Inferior parietal cortex (tissue), 1 donor: ENCODE measurements around the gene EOGT.

Experiments
- DNase-seq: peaks from one replicate; pipeline ENCODE4 v3.0.0-alpha.2; 2016; ENCODE audit errors: extremely low spot score

Gene EOGT

DNA sequence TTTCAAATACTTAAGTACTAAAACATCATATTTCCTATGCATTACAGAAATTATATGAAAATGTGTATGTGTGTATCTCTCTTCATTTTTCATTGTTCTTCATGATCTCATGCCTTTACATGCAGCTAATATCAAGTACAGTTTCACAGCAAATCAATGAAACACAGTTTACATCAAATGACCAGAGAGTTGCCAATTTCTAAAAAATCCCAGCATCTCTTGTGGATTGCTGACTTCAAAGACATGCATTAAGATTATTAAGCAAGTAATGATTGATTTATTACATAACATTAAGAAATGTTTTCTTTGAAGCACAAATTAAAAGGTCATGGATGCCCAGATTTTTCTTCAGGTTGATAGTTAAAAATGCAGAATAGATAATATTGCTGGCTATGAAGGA is 50.1 kb downstream of the EOGT start:
- no peak for DNase-seq

DNA sequence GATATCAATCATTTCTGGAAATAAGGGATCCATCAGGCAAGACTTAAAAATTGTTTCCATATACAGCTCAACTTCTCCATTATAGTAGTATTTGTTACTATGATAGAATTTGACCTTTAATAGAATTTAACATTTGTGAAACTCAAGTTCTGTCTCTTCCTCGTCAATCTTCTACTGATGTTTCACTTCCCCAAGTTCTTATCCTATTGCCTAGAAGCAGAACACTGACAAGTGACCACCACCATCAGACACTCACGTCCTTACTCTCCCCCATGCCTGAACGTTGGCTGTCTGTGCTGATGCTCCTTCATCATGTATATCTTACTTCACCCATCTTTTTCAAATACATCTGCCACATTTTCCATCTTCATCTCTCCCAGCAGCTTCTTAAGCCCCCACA is 54.6 kb downstream of the EOGT start:
- no peak for DNase-seq

DNA sequence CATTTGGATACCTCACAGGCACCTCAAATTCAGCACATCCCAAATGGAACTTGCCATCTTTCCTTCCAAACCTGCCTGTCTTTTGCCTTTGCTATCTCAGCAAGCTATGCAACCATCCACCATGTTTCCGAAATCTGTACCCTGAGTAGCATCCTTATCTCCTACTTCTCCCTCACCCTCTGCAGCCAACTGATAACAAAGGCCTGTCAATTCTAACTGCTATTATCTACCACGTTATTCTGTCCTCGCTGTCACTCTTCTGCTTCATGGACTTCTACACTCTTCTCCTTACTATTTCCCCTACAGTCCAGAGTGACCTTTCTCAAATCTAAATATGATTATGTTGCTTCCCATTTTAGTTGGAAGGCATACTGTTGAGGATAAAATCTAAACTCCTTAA is 55.6 kb downstream of the EOGT start:
- no peak for DNase-seq

DNA sequence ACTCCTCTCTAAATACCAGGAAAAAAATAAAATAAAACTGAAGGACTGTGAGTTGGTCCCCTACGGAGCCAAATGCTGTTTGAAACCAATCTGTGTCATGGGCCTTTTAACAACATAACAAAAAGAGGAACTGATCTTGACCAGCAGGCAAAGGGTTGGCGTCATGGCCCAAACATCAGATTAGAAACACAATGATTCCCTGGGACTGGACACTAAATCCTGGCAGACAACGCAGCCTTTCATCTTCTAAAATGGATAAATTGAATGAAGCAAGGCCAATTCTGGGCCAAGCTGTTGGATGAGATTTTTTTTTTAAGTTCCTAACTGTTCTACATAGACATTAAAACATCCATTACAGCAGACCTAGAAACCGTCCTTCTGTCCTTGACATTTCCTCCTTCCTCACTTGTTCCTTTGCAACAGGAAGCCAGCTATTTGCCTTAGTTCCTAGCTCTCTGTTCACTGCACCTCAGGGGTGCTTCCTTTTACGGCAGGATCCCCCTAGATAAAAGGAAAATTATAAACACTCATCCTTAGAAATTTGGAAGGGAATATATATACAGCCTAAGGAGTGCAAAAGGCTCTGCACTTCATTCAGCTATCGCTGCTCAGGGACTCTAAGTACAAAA is 59.6 kb downstream of the EOGT start:
- DNase-seq: no peak

DNA sequence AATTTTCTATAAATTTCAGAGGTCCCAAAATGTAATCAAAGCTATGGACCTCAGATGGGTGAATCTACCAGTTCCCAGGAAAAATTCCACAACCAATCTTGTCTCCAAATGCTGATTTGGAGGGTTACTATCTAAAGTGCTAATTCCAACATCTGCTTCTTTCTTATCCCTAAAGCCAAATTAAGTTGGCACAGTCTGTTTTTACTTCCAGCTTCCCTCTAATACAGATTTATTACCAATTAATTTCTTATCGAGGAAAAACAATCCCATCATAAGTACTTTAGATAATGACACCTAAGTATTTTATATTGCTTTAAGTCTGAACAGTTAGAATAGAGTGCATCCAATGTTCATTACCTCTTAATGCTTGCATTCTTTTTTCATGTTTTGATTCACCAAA is 68.3 kb downstream of the EOGT start:
- DNase-seq: no peak

DNA sequence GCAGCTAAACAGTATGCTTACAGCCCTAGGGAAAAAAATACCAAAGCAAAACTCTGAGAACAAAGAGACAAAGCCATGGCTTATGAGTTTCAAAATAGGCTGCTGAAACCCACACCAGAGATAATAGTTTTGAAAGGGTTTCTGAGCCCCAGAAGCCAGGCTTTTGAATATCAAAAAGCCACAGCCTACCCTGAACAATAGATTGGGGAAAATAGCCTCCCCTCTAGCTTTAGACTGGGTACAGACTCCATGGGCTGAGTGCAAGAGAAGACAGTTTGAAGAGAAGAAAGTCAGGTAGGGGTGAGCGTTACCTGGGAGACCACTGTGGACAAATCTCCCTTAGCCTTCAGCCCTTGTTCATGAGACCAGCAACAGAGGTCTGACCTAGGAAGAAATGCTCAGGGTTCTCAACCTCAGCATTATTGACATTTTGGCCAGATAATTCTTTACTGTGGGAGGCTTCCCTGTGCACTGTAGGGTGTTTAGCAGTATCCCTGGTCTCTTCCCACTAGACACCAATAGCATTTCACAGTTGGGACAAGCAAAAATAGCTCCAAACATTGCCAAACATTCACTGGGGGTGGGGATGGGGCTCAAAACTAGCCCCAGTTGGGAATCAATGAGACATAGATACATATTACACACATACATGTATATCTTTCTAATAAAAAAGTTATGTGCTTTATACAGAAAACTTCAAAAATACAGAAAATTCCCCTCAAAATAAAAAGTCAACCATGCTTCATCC is 69.6 kb downstream of the EOGT start:
- no peak for DNase-seq

DNA sequence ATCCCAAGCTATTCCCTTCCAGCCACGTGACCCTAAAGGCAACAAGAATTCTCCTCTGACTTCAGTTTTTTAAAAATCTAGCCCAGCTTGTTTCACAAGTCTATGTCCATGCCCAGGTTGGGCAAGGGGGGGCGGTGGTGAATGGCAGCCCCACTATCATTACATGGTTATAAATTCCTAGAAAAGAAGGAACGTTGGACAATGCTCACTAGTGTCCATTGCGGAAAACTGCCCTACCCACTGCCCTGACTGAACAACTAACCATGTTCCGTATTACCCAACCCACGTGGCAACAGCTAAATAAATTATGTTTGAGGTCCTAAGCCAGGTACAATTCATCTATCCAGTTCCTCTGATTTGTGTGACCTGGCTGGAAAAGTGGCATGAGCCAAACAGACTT is 72.4 kb downstream of the EOGT start:
- no peak for DNase-seq

DNA sequence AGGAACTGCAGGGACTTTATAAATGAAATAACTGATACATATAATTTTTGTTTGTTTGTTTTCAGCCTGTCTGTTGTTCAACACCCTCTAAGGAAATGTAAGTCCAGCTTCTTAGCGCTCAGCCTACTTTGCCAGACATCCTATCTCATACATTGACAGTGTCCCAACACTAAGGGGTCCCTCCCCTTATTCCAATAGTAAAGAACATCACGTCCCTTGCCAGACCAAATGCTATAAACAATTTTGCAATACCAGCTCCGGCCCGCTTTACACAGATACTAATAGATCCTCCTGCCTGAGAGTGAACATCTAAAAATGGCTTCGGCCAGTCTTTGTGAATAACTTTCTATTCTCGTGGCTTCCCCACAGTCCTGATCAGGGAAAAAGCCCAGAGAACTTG is 76.6 kb downstream of the EOGT start:
- no peak for DNase-seq

DNA sequence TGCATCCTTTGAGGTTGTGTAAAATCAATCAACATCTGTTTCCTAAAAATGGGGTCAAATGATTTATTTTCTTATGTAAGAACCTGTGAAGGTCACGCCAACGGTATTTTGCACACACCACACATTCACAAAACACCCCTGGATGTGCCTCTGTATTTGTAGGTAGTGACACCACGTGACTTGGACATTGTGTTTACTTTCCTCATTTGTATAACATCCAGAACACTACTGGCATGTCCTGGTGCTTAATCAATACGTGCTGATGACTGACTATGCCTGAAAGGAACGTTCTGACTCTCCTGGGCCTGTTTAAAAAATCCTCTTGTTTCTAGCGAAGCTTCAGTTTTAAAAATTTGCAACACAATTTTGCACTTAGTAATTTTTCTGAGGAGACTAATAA is 77.7 kb downstream of the EOGT start:
- no peak for DNase-seq

DNA sequence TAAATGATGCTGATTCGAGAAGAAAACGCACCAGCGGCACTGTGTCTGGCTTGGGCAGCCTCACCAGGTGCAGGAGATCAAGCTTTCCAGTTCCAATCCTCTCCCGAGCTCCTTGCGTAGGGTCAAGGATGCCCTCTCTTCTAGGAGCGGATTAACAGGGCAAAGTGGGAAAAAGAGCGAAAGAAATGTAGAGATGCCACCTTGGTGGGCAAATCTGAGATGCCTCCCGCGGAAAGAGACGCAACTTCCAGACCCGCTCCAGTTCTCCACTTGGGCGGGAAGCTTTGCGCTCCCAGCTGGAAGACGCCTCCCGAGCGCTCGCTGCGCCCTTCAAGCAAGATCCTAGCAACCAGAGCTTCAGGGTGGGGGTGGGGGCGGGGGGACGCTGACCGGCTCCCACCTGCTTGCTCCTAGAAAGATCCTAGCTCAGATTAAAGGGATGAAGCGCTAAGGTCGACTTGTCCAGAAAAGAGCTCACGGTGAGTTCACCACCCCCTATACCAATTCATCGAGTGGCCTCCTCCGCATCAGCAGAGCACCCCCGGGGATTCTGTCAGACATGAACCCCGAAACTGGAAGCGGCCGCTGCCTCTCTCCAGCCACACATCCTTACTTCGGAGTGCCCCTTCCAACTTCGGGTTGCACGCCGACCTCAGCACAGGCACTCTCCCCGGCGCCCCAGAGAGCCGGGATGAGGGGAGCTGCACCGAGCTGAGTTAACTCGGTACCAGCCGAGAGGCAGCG is 81.9 kb downstream of the EOGT start:
- DNase-seq: no peak
